Pulmonary artery endothelial cell (primary cell): ENCODE measurements around the gene PARP8. TPM values are rescaled to one million over a fixed set of nuclear protein-coding genes. Genes with fewer than 3 reads are reported as not detected.

Source experiments
- DNase-seq: peaks from one replicate; pipeline ENCODE4 v3.0.0-alpha.2; 2011; ENCODE audit warnings: low read depth, low spot score
- total RNA-seq: library from RNA; depleted of rRNA; stranded (reverse); fragments of >200 nt; gene quantifications from 2 replicates; pipeline ENCODE4 v1.2.3, GENCODE V29; 2014

The PARP8 gene
- total RNA-seq, 1 donor from 2014 or later, result 0.13 TPM

- DNase-seq, result no peak
Observed at GRCh38 chr5:50726475-50727148, 60.2 kb downstream of the PARP8 start.

GRCh38 chr5:50727149-50727496 lies 60.7 kb downstream of the PARP8 start:
- no peak for DNase-seq

- no peak for DNase-seq
Observed at GRCh38 chr5:50727845-50728244, 61.4 kb downstream of the PARP8 start.

GRCh38 chr5:50730336-50730735 lies 63.9 kb downstream of the PARP8 start:
- no peak for DNase-seq

GRCh38 chr5:50730841-50731240 lies 64.4 kb downstream of the PARP8 start:
- no peak for DNase-seq

GRCh38 chr5:50733741-50734140 lies 67.3 kb downstream of the PARP8 start:
- DNase-seq, result no peak

GRCh38 chr5:50738864-50739263 lies 72.4 kb downstream of the PARP8 start:
- DNase-seq, result no peak

- no peak for DNase-seq
Observed at GRCh38 chr5:50740832-50741231, 74.4 kb downstream of the PARP8 start.

- no peak for DNase-seq
Observed at GRCh38 chr5:50744776-50745175, 78.3 kb downstream of the PARP8 start.

GRCh38 chr5:50745221-50745910 lies 78.9 kb downstream of the PARP8 start:
- no peak for DNase-seq

GRCh38 chr5:50749181-50749580 lies 82.7 kb downstream of the PARP8 start:
- DNase-seq, result no peak

GRCh38 chr5:50749873-50750272 lies 83.4 kb downstream of the PARP8 start:
- DNase-seq, result no peak

GRCh38 chr5:50751064-50751657 lies 84.7 kb downstream of the PARP8 start:
- no peak for DNase-seq

GRCh38 chr5:50752800-50753199 lies 86.4 kb downstream of the PARP8 start:
- no peak for DNase-seq

GRCh38 chr5:50759526-50760270 lies 93.3 kb downstream of the PARP8 start:
- DNase-seq, result no peak

GRCh38 chr5:50763351-50763750 lies 96.9 kb downstream of the PARP8 start:
- DNase-seq, result no peak

GRCh38 chr5:50763846-50764245 lies 97.4 kb downstream of the PARP8 start:
- DNase-seq, result no peak

- DNase-seq, result no peak
Observed at GRCh38 chr5:50766042-50766441, 99.6 kb downstream of the PARP8 start.

GRCh38 chr5:50766462-50766861 lies 100.0 kb downstream of the PARP8 start:
- DNase-seq, result no peak

- DNase-seq, result no peak
Observed at GRCh38 chr5:50766967-50767366, 100.5 kb downstream of the PARP8 start.

- DNase-seq, result no peak
Observed at GRCh38 chr5:50767588-50767987, 101.2 kb downstream of the PARP8 start.

GRCh38 chr5:50768634-50769033 lies 102.2 kb downstream of the PARP8 start:
- DNase-seq, result no peak
